Measurements from ENCODE around the gene C7. TPM values are rescaled to one million over a fixed set of nuclear protein-coding genes. Genes with fewer than 3 reads are reported as not detected.

Gene C7
- total RNA-seq, 1 donor from 2014 or later, result not detected

DNA sequence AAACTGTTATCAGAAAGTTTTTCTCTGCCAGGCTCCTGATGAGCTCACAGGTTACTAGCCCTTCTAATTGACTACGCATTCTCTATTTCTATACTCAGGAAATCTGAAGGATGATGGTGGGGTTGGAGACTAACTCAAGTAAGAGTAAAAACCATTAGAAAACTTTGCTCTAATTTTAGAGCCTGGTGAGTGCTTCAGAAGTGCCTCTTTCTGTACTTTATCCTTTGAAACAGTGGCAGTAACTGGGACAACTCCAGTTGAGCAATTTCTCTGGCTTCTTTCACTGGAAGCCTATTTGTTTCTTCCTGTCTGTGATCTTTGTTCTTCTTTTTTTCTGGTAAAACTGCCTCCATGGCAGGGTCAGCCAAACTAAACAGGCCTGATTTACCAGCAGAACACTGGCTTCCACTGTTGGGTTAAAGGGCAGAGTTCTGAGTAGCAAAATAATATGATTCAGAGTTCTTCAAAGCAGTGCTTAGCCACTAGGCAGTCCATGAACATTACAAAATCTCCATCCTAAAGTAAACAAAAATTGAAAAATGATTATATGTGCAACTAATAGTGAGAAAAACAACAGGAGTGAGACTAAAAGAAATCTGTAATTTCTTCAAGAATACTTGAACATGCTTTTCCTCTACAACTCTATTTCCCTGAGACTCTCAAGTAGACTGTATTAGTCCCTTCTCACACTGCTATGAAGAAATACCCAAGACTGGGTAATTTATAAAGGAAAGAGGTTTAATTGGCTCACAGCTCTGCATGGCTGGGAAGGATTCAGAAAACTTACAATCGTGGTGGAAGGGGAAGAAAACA, 82.1 kb downstream of the C7 start:
- H3K27me3 Mint-ChIP-seq (ENCODE audit: unreplicated experiment), result no peaks in the 10 kb centered on the region
- H3K4me1 Mint-ChIP-seq (ENCODE audit: low read depth, unreplicated experiment), result no peaks in the 10 kb centered on the region
- no peak overlapping the region for H3K27ac Mint-ChIP-seq (ENCODE audit: unreplicated experiment)
- H3K9me3 Mint-ChIP-seq (ENCODE audit: unreplicated experiment), result no peaks in the 10 kb centered on the region
- H3K4me3 Mint-ChIP-seq (ENCODE audit: unreplicated experiment), result no peak overlapping the region
- no peaks in the 10 kb centered on the region for H3K36me3 Mint-ChIP-seq (ENCODE audit: unreplicated experiment)
- TF ChIP-seq, protein P1, sequence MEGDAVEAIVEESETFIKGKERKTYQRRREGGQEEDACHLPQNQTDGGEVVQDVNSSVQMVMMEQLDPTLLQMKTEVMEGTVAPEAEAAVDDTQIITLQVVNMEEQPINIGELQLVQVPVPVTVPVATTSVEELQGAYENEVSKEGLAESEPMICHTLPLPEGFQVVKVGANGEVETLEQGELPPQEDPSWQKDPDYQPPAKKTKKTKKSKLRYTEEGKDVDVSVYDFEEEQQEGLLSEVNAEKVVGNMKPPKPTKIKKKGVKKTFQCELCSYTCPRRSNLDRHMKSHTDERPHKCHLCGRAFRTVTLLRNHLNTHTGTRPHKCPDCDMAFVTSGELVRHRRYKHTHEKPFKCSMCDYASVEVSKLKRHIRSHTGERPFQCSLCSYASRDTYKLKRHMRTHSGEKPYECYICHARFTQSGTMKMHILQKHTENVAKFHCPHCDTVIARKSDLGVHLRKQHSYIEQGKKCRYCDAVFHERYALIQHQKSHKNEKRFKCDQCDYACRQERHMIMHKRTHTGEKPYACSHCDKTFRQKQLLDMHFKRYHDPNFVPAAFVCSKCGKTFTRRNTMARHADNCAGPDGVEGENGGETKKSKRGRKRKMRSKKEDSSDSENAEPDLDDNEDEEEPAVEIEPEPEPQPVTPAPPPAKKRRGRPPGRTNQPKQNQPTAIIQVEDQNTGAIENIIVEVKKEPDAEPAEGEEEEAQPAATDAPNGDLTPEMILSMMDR (IDR thresholded peaks at IDR 0.05; ENCODE audit: partially characterized antibody, unreplicated experiment), result no peak
- no peak for DNase-seq

DNA sequence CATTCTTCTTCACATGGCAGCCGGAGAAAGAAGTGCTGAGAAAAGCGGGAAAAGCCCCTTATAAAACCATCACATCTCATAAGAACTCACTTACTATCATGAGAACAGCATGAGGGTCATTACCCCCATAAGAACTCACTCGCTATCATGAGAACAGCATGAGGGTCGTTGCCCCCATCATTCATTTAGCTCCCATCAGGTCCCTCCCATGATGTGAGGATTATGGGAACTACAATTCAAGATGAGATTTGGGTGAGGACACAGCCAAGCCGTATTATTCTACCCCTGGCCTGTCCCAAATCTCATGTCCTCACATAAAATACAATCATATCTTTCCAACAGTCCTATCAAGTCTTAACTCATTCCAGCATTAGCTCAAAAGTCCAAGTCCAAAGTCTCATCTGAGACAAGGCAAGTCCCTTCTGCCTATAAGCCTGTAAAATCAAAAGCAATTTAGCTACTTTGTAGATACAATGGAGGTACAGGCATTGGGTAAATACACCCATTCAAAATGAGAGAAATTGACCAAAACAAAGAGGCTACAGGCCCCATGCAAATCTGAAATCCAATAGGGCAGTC, 82.8 kb downstream of the C7 start:
- Mint-ChIP-seq H3K4me1 (ENCODE audit: low read depth, unreplicated experiment) (no peaks in the 10 kb centered on the region), H3K27ac (ENCODE audit: unreplicated experiment) (no peak overlapping the region), H3K9me3 (ENCODE audit: unreplicated experiment) (no peaks in the 10 kb centered on the region), H3K27me3 (ENCODE audit: unreplicated experiment) (no peaks in the 10 kb centered on the region), H3K4me3 (ENCODE audit: unreplicated experiment) (no peak overlapping the region), H3K36me3 (ENCODE audit: unreplicated experiment) (no peaks in the 10 kb centered on the region)
- no peak for DNase-seq
- TF ChIP-seq, protein P1 (IDR thresholded peaks at IDR 0.05; ENCODE audit: partially characterized antibody, unreplicated experiment), result no peak

DNA sequence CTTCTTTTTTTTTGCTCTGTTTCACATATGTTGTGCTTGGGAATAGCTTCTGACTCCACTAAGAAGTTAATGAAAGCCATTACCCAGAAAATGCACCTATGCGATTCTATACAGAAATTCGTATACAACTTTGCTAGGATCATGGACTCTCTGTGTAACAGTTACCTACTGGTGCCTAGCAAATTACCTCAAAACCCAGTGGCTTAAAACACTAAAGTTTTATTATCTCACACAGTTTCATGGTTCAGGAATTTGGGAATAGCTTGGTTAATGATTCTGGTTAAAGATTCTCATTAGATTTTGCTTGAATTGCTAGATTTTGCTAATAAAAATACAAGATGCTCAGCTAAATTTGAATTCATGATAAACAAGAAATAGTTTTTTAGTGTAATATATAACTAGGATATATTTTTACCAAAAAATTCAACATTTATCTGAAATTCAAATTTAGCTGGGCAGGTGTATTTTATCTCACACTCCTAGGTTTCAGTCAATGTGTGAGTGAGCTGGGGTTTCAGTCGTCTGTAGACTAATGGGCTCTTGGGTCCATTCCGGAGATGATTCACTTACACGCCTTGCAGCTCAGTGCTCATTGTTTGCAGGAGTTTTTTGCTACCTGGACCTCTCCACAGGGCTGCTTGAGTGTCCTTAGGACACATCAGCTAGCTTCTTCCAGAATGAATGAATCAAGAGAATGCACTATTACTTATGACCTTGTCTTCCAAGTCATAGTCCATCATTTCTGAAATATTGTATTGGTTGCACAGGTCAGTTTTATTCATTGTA, 86.7 kb downstream of the C7 start:
- H3K36me3 Mint-ChIP-seq (ENCODE audit: unreplicated experiment), result no peaks in the 10 kb centered on the region
- no peak overlapping the region for H3K27ac Mint-ChIP-seq (ENCODE audit: unreplicated experiment)
- TF ChIP-seq, protein P1 (IDR thresholded peaks at IDR 0.05; ENCODE audit: partially characterized antibody, unreplicated experiment), result no peak
- H3K27me3 Mint-ChIP-seq (ENCODE audit: unreplicated experiment), result no peaks in the 10 kb centered on the region
- no peaks in the 10 kb centered on the region for H3K9me3 Mint-ChIP-seq (ENCODE audit: unreplicated experiment)
- DNase-seq, result no peak
- H3K4me3 Mint-ChIP-seq (ENCODE audit: unreplicated experiment), result no peak overlapping the region
- H3K4me1 Mint-ChIP-seq (ENCODE audit: low read depth, unreplicated experiment), result no peaks in the 10 kb centered on the region

DNA sequence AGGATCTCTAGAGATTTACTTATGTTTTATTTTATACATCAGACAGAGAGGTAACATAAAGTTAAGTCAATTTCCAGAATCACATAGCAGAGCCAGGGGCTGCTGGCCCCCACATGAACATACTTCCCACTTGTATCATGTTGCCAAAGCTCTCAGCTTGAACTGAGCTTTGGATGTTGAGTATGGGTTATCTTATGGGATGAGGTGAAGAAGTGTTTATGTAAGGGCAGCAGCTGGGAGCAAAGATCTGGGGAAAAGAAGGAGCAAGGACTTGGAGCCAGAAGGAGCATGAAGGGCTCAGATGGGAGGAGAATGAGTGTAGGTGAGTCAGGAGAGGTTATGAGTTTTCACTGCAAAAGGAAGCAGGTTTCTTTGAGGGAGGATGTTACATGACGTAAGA, 89.8 kb downstream of the C7 start:
- H3K4me1 Mint-ChIP-seq (ENCODE audit: low read depth, unreplicated experiment), result no peaks in the 10 kb centered on the region
- H3K4me3 Mint-ChIP-seq (ENCODE audit: unreplicated experiment), result no peak overlapping the region
- TF ChIP-seq, protein P1 (IDR thresholded peaks at IDR 0.05; ENCODE audit: partially characterized antibody, unreplicated experiment), result no peak
- H3K9me3 Mint-ChIP-seq (ENCODE audit: unreplicated experiment), result no peaks in the 10 kb centered on the region
- H3K27ac Mint-ChIP-seq (ENCODE audit: unreplicated experiment), result no peak overlapping the region
- H3K27me3 Mint-ChIP-seq (ENCODE audit: unreplicated experiment), result no peaks in the 10 kb centered on the region
- no peak for DNase-seq
- H3K36me3 Mint-ChIP-seq (ENCODE audit: unreplicated experiment), result no peaks in the 10 kb centered on the region
